Memory B cell (primary cell): ENCODE results near the gene RASSF3.

Experiments
- ATAC-seq: fragments of 150-1000 bp; cut with Tn5 transposase; 2 replicates; pipeline ENCODE4 v1.10.0; 2021; ENCODE audit warnings: low read depth, mild to moderate bottlenecking, moderate library complexity
- DNase-seq, 2 donors: peaks; one replicate each; pipeline ENCODE4 v3.0.0; 2022; ENCODE audit warnings: low spot score in 2 of 2
- H3K27ac Mint-ChIP-seq: one replicate; pipeline ENCODE4 v1.8.0; 2022; ENCODE audit warnings: mild to moderate bottlenecking, moderate library complexity, mixed read lengths
- H3K27me3 Mint-ChIP-seq: one replicate; pipeline ENCODE4 v1.8.0; 2022; ENCODE audit warnings: mixed read lengths
- H3K36me3 Mint-ChIP-seq: one replicate; pipeline ENCODE4 v1.8.0; 2022; ENCODE audit warnings: mild to moderate bottlenecking, mixed read lengths
- H3K4me1 Mint-ChIP-seq: one replicate; pipeline ENCODE4 v1.8.0; 2022; ENCODE audit warnings: mixed read lengths
- H3K4me3 Mint-ChIP-seq: one replicate; pipeline ENCODE4 v1.8.0; 2022; ENCODE audit warnings: mild to moderate bottlenecking, moderate library complexity, mixed read lengths
- H3K9me3 Mint-ChIP-seq: one replicate; pipeline ENCODE4 v1.8.0; 2022; ENCODE audit warnings: mixed read lengths

Gene RASSF3

DNA sequence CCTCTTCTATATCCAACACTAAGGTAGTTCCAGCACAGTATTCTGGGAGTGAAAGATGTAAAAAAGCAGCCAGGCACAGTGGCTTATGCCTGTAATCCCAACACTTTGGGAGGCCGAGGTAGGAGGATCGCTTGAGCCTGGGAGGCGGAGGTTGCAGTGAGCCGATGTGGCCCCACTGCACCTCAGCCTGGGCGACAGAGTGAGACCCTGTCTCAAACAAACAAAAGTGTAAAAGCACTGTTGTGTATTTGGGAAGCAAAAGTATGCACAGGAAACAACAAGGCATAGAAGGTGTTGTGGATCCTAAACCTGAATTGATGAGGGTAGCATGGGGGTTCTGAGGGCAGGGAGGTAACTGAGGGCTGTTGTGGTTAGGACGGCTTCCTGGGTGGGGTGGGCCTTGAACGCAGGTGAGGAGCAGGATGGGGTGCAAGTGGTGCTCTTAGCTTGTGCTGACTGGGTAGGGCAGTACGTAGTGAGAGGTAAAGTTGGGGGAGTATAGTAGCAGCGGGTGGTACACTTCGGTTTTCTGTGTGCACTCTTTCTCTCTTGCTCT, 64.2 kb downstream of the RASSF3 start:
- Mint-ChIP-seq H3K4me3 (peak overlapping the region; percentile 68), H3K9me3 (no peaks in the 10 kb centered on the region), H3K27ac (peak overlapping the region; percentile 69), H3K27me3 (no peaks in the 10 kb centered on the region), H3K4me1 (peaks cover 61% of the 10 kb centered on the region), H3K36me3 (peaks cover 6% of the 10 kb centered on the region)
- DNase-seq = no peak
- ATAC-seq = peak; percentile 25

DNA sequence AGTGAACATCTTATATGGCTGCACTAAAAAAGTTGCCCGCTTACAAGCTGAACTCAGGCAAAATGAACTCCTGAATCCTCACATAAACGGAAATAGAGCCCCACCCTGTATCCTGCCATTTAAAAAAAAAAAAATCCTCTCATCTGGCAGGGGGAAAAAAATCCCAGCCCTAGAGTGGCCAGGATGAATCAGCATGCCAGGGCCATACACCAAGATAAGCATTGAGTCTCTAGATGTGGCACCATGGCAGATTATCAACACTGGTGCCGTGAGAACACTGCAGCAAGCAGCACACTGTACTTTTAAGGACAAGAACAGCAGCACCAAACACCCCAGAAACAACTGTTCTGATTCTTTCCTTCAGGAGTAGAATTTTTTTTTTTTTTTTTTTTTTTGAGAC, 65.5 kb downstream of the RASSF3 start:
- Mint-ChIP-seq H3K36me3 (peaks cover 6% of the 10 kb centered on the region), H3K4me1 (peaks cover 58% of the 10 kb centered on the region), H3K4me3 (no peak overlapping the region), H3K9me3 (no peaks in the 10 kb centered on the region), H3K27me3 (no peaks in the 10 kb centered on the region), H3K27ac (peak overlapping the region; percentile 93)
- ATAC-seq (no peak), DNase-seq (no peak)

DNA sequence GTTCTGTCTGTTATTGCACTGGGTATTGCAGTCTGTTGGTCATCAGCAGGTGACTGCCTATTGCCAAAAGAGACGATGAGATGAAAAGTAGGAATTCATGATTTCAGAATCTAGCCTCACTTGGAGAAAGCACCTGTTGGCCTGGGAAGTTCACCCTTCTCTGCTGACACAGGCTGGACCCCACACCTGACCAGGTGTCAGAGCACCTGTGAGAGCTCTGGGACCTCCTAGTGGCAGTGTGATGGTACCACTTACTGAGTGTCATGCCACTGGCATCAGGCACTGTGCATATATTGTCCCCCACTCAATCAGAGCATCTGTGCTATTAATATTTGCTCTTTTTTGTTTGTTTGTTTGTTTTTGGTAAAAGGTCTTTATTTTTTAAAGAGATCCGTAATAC, 68.0 kb downstream of the RASSF3 start:
- ATAC-seq = no peak
- peaks cover 60% of the 10 kb centered on the region for H3K4me1 Mint-ChIP-seq
- no peak overlapping the region for H3K4me3 Mint-ChIP-seq
- peak overlapping the region; percentile 93 for H3K27ac Mint-ChIP-seq
- no peaks in the 10 kb centered on the region for H3K9me3 Mint-ChIP-seq
- no peaks in the 10 kb centered on the region for H3K27me3 Mint-ChIP-seq
- no peak for DNase-seq
- peaks cover 3% of the 10 kb centered on the region for H3K36me3 Mint-ChIP-seq

DNA sequence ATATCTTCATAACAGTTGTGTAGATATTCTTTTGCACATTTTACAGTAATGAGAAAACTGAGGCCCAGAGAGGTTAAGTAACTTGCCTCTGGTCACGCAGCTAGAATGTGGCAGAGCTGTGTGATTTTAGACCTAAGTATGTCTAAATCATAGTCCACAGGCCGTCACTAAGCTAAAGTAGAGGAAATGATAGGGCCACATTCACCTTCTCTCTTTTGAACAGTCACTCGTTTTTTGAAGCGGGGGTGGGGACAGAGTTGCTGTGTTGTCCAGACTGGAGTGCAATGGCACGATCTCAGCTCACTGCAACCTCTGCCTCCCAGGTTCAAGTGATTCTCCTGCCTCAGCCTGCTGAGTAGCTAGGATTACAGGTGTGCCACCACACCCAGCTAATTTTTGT, 68.5 kb downstream of the RASSF3 start:
- no peaks in the 10 kb centered on the region for H3K27me3 Mint-ChIP-seq
- no peak overlapping the region for H3K4me3 Mint-ChIP-seq
- DNase-seq = no peak
- ATAC-seq = no peak
- H3K36me3 Mint-ChIP-seq = peaks cover 5% of the 10 kb centered on the region
- peaks cover 60% of the 10 kb centered on the region for H3K4me1 Mint-ChIP-seq
- no peaks in the 10 kb centered on the region for H3K9me3 Mint-ChIP-seq
- H3K27ac Mint-ChIP-seq = peak overlapping the region; percentile 93

DNA sequence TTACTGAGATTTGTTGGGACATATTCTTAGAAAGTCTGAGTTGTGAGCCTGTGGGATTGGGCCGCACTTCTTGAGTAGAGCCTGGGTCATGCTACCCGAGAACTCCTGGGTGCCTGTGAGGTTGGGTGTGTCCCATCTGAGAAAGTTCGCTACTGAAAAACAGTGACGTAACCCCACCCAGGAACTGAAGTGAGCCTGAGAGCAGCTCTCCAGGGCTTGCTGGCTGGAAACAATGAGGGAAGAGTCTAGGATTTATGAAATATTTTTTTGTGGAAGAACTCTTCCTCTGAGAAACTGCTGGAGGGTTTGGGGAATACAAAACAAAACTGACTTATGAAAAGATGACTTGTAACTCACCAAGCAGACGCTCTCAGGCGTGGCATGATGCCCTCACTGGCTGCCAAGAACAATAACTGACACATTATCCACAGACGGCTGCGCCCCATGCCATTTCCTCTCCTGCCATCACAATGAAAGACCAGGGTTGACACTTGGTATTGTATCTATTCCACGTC, 69.2 kb downstream of the RASSF3 start:
- H3K9me3 Mint-ChIP-seq = no peaks in the 10 kb centered on the region
- DNase-seq = peak; percentile 25 to 41
- no peaks in the 10 kb centered on the region for H3K27me3 Mint-ChIP-seq
- H3K36me3 Mint-ChIP-seq = peaks cover 6% of the 10 kb centered on the region
- H3K4me1 Mint-ChIP-seq = peaks cover 54% of the 10 kb centered on the region
- peak overlapping the region; percentile 66 for H3K4me3 Mint-ChIP-seq
- peak overlapping the region; percentile 93 for H3K27ac Mint-ChIP-seq
- ATAC-seq = peak; percentile 79

DNA sequence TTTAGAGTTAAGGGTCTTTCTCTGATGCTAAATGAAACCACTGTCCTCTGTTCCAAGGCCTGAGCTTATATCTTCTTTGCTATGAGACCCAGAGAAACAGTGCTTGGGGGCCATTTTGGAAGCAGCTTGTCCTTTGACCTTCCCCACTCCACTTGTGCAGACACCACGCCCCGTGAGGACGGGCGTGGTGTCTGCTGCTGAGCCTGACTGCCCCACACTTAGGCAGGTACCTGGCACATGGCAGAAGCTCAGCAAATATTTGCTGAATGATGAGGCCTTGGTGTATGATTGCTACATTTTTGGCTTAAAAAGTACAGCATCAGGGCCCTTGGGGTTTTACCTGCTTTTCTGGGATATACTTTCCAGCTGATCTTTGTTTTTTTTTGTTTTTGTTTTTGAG, 69.9 kb downstream of the RASSF3 start:
- H3K4me3 Mint-ChIP-seq = peak overlapping the region; percentile 66
- H3K27ac Mint-ChIP-seq = peak overlapping the region; percentile 93

DNA sequence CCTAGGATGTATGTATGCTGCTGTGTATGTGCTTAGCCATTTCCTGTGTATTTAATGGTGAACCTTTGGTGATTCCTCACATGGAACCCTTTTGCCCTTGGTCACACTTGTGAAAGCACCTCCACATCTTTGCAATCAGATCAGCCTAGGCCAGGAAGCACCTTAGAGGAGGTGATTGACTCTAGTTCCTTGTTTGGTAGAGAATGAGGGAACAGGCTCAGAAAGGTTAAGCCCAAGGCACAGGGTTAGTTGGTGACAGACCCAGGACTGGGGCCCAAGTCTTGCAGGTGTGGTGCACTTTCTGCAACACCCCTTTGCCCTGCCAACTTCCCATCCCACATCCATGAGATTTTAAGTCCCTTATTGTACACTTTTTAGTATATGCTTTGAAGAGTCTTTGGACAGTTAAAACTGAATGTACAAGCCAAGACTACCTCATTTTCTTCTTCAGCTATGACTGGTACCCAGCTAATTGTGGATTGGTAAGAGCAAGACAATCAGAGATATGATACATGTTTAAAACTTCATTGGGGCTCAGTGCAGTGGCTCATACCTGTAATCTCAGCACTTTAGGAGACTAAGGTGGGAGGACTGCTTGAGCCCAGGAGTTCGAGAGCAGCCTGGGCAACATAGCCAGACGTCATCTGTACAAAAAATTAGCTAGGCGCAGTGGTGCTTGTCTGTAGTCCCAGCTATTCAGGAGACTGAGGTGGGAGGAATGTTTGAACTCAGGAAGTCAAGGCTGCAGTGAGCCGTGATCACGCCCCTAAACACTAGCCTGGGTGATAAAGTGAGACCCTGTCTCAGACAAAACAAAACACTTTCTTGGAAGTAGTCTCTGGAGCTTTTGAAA, 71.1 kb downstream of the RASSF3 start:
- Mint-ChIP-seq H3K9me3 (no peaks in the 10 kb centered on the region), H3K4me1 (peaks cover 46% of the 10 kb centered on the region), H3K4me3 (peak overlapping the region; percentile 54), H3K27me3 (no peaks in the 10 kb centered on the region), H3K36me3 (peaks cover 7% of the 10 kb centered on the region), H3K27ac (peak overlapping the region; percentile 93)
- no peak for DNase-seq
- no peak for ATAC-seq

More for the DNA sequence above, 69.9 kb downstream of the RASSF3 start:
- peaks cover 7% of the 10 kb centered on the region for H3K36me3 Mint-ChIP-seq
- H3K4me1 Mint-ChIP-seq = peaks cover 51% of the 10 kb centered on the region
- H3K9me3 Mint-ChIP-seq = no peaks in the 10 kb centered on the region
- no peak for DNase-seq
- no peaks in the 10 kb centered on the region for H3K27me3 Mint-ChIP-seq
- ATAC-seq = no peak

DNA sequence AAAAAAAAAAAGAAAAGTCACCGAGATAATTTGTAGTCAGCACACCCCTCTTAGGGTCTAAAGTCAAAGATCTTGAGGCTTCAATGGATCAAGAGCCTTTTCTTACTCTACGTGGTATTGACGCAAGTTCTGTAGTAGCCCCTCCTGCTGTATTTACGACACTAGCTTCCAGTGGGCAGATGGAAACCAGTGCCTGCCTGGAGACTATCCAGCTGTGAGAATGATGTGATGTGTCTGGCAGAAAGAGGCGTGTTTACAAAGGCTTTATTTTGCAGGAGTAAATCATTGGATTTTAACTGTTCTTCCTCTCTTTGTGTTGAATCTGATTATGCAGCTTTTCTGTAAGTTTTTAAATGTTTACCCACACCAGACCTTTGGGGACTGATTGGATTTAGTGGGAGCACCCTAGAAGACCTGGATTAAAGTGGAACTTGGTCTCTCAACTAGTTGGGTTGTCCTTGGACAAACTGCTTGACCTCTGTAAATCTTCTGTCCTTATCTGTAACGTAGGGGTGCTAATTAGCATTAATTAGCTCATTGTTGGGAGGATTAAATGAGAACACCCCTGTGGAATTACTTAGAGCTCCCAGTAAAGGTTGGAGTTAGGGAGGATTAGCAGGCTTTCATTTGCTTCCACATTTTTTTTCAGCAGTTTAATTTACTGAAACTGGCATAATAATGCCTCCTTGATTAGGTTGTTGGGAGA, 72.4 kb downstream of the RASSF3 start:
- no peak for ATAC-seq
- peak overlapping the region; percentile 78 for H3K27ac Mint-ChIP-seq
- DNase-seq = no peak
- H3K4me1 Mint-ChIP-seq = peaks cover 37% of the 10 kb centered on the region
- no peaks in the 10 kb centered on the region for H3K9me3 Mint-ChIP-seq
- H3K27me3 Mint-ChIP-seq = no peaks in the 10 kb centered on the region
- no peak overlapping the region for H3K4me3 Mint-ChIP-seq
- peaks cover 10% of the 10 kb centered on the region for H3K36me3 Mint-ChIP-seq

DNA sequence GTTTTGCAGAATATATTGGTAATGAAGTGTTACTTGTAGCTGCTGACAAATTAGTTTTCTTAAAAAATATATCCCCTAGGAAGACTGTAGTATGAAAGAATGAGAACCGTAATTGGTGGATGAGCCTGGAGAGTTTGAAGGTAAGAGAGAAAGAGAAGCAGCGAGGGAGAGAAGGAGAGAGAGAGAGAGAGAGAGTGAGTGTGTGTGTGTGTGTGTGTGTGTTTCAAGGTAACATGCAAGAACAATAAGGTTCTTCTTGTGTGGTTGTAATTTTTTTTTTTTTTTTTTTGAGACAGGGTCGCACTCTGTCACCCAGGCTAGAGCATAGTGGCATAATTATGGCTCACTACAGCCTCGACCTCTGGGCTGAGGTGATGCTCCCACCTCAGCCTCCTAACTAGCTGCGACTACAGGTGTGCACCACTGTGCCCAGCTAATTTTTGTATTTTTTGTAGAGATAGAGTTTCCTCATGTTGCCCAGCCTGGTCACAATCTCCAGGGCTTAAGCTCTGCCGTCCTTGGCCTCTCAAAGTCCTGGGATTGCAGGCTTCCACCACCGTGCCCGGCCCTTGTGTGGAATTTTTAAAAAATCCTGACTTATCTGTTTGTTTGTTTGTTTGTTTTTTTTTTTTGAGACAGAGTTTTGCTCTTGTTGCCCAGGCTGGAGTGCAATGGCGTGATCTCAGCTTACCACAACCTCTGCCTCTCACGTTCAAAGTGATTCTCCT, 73.7 kb downstream of the RASSF3 start:
- Mint-ChIP-seq H3K4me3 (no peak overlapping the region), H3K9me3 (no peaks in the 10 kb centered on the region), H3K27ac (peak overlapping the region; percentile 78), H3K4me1 (peaks cover 32% of the 10 kb centered on the region), H3K36me3 (peaks cover 12% of the 10 kb centered on the region), H3K27me3 (no peaks in the 10 kb centered on the region)
- no peak for ATAC-seq
- DNase-seq = no peak

DNA sequence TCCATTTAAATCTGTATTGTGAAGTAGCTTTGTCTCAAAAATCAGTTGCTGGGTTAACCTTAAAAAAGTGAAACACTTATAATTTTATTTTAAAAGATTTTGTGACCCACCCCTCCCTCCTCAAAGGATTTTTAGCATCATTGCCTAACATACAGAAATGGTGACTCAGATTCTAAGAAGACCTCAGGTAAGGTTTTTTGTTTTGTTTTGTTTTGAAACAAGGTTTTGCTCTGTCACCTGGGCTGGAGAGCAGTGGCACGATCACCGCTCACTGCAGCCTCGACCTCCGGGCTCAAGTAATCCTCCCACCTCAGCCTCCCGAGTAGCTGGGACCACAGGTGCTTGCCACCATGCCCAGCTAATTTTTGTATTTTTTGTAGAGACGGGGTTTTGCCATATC, 74.8 kb downstream of the RASSF3 start:
- H3K27me3 Mint-ChIP-seq = no peaks in the 10 kb centered on the region
- no peaks in the 10 kb centered on the region for H3K9me3 Mint-ChIP-seq
- no peak overlapping the region for H3K4me3 Mint-ChIP-seq
- no peak for DNase-seq
- H3K27ac Mint-ChIP-seq = peak overlapping the region; percentile 53
- ATAC-seq = no peak
- peaks cover 13% of the 10 kb centered on the region for H3K36me3 Mint-ChIP-seq
- H3K4me1 Mint-ChIP-seq = peaks cover 25% of the 10 kb centered on the region

DNA sequence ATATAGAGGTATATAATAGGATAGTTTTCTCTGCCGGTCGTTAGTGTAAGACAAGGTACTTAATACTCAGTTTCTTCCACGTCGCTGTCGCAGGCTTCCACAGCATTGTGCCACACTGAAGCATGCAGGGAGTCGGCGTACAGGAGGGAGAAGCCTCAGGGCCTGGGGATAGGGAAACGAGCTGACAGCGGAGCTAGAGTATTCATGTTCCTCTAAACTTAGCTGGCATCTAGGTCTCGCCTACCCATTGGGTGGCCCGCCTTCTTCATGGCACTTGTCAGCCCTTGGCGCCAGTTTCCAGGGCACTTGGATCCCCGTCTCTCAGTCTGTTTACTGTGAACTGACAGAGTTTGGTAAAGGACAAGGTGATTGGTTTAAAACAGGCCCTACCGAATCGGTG, 75.3 kb downstream of the RASSF3 start:
- Mint-ChIP-seq H3K9me3 (no peaks in the 10 kb centered on the region), H3K36me3 (peaks cover 13% of the 10 kb centered on the region), H3K4me3 (no peak overlapping the region), H3K27me3 (no peaks in the 10 kb centered on the region), H3K4me1 (peaks cover 25% of the 10 kb centered on the region), H3K27ac (peak overlapping the region; percentile 53)
- DNase-seq = no peak
- no peak for ATAC-seq

DNA sequence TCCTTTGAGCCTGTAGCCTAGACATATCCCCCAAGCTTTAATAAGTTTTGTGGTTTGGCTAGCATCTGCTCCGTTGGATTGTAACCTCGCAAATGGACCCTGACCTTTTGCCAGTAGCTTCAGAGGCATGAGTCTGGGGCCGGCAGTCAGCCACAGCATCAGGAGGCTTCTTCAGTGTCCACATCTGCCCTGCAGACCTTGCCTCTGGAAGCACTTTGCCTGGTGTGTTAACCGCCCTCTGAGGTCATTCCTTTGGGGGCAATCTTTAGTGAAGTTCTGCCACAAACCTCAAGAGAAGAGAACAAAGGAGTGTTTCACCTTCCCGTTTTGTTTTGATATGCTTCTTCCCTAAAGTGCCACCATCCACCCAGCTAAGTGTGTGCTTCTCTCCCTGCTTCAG, 77.5 kb downstream of the RASSF3 start:
- Mint-ChIP-seq H3K27ac (peak overlapping the region; percentile 50), H3K9me3 (no peaks in the 10 kb centered on the region), H3K36me3 (peaks cover 23% of the 10 kb centered on the region), H3K27me3 (no peaks in the 10 kb centered on the region), H3K4me3 (no peak overlapping the region), H3K4me1 (peaks cover 16% of the 10 kb centered on the region)
- ATAC-seq (no peak), DNase-seq (no peak)

DNA sequence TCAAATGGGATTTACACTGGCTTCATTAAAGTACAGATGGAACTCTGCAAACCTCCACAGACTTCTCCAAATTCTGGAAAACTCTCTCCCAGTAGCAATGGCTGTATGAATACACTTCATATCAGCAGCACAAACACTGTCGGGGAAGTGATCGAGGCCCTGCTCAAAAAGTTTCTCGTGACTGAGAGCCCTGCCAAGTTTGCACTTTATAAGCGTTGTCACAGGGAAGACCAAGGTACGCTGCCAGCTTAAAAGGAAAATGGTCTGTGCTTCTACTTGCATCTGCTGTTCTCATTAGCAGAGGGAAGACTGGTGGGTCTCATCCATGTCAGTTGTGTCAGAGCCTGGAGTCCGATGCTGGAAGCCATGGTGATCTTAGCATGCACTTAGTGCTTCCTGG, 77.9 kb downstream of the RASSF3 start:
- H3K27ac Mint-ChIP-seq = peak overlapping the region; percentile 35
- H3K4me3 Mint-ChIP-seq = no peak overlapping the region
- ATAC-seq (no peak), DNase-seq (no peak)
- no peaks in the 10 kb centered on the region for H3K27me3 Mint-ChIP-seq
- H3K36me3 Mint-ChIP-seq = peaks cover 26% of the 10 kb centered on the region
- H3K4me1 Mint-ChIP-seq = peaks cover 12% of the 10 kb centered on the region
- no peaks in the 10 kb centered on the region for H3K9me3 Mint-ChIP-seq

DNA sequence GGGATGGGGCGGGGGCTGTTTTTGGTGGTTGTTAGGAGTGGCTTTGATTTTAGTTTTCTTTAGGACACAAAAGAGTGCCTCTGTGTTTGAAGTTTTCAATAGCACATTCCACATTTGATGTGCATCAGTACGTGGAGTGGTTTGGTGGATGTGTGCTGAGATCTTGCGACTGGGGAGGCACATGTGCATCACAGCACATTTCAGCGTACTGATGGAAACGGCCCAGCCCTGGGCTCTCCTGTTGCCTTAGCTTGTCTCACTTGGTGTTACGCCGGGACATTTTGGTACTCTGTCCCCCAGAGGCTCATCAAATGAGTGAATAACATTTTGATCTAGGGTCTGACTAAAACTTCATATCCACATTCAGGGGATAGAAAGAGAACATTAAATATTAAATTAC, 78.4 kb downstream of the RASSF3 start:
- no peak for ATAC-seq
- peaks cover 26% of the 10 kb centered on the region for H3K36me3 Mint-ChIP-seq
- H3K4me3 Mint-ChIP-seq = no peak overlapping the region
- H3K27ac Mint-ChIP-seq = peak overlapping the region; percentile 35
- no peaks in the 10 kb centered on the region for H3K9me3 Mint-ChIP-seq
- peaks cover 8% of the 10 kb centered on the region for H3K4me1 Mint-ChIP-seq
- no peak for DNase-seq
- H3K27me3 Mint-ChIP-seq = no peaks in the 10 kb centered on the region
